HG03354 (cell line): Measurements from ENCODE around the gene TMEM266.

Experiments used
- ATAC-seq: cut with Tn5 transposase; IDR thresholded peaks from one replicate; pipeline ENCODE4 v1.9.1; 2021; ENCODE audit warnings: mild to moderate bottlenecking; ENCODE audit not compliant: unreplicated experiment, poor library complexity, severe bottlenecking

The TMEM266 gene

DNA sequence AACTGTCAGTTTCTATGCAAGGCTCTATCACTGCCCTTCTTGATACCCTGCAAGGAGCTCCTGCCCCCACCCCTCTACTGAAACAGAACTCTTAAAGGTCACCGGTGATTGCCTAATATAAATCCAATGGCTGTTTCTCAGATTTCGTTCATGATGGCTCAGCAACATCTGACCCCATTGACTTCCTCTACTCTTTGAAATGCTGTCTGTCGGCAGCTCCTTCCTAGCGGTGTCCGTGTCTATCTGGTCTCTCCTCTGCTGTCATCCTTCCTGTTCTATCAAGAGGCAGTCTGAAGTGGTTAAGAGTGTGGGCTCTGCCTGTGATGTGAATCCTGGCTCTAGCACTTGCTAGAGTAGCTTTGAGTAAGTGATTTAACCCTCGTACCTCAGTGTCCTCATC lies 5.5 kb downstream of the TMEM266 start:
- ATAC-seq: no peak

DNA sequence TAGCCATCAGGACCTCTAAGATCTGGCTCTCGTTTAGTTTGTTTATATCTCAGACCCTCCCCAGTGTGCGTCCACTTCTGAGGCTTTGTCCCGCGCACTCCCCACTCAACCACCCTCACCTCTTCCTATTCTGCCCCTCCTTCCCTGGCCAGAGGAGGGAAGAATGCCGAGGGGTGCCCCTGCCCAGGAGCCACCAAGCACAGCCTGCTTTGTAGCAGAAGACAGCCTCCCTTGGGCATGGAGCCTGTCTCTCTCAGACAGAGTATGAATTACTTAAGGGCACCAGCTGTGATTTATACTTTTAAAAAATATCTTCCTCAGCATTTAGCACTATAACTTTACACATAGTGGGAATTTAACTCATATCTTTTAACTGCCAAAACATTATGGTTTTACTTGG lies 6.0 kb downstream of the TMEM266 start:
- no peak for ATAC-seq

DNA sequence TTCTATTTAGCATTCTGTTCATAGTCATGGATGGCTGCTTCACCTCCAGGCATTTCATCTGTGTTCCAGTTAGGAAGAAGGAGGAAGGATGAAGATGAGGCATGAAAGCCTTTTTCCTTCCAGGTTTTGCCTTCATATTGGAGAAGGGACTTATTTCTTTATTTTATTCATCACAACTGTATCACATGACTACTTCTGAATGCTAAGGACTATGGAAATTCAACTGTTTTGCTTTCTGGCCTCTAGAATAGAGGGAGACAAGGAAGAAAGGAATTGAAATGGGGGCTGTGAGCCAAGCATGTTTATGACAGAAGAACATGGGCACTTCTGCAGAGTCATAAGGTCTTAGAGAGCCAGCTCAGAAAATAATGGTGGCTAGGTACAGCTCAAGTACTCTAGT lies 10.4 kb downstream of the TMEM266 start:
- no peak for ATAC-seq

DNA sequence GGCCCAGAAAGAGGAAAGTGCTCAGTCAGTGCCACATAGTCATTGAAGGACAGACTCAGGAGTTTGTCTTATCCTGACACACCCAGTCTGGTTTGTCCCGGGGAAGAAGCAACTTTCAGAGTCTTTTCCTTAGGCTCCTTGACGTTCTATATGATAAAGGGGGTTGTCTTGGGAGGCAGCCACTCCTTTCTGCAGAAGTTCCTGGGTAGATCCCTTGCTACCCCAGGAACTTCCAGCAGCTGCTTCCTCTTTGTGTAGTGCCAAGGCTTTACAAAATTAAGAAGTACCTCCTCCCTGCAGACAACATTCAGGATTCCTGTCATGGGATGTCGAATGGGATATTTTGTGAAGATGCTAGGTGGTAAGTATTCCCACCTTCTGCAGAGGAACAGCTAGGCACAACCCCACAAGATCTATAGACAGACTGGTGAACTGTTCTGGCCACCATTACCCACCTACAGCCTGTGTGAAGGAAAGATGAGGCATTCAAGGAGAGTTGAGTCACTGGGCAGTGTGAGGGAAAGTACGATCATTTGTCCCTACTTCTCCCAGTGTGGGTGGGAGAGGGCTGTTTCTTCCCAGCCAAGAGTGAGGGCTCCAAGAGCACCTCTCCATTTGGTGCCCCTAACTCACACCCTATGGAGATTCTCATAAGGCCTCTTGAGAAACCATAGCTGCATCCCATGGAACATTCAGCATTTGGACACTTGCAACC lies 11.3 kb downstream of the TMEM266 start:
- no peak for ATAC-seq

DNA sequence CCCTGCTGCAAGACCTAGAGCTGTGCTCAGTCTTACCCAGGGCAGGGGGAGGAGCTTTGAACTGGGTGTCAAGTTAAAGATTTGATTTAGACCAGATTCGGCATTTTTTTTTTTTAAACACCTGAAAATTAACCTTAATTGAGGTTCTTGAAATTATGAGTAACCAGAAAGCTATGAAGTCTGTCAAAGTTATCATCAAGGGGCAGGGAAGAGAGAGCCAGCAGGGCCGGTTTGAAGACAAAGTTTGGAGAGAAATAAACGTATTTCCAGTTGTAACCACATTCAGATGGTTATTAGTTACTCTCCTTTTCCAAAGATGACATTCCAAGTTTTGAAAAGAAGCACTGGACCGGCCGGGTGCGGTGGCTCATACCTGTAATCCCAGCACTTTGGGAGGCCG lies 12.0 kb downstream of the TMEM266 start:
- ATAC-seq: no peak

DNA sequence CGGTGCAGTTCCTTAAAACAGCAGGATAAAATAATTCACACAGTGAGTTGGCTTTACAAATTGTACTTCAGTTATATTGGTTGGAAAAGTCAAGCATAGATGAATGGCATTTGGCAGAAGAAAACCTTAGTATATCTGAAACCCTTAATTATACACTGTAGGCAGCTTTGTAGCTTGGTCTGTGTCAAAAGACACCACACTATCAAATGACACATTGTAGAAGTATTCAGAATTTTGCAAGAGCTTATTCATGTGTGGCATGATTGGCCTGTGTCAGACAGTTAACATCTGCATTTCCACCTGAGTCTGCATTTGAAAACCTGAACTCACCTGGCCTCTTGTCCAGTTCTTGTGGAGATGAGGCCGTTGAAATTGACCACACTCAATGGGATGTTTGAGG lies 13.8 kb downstream of the TMEM266 start:
- no peak for ATAC-seq

DNA sequence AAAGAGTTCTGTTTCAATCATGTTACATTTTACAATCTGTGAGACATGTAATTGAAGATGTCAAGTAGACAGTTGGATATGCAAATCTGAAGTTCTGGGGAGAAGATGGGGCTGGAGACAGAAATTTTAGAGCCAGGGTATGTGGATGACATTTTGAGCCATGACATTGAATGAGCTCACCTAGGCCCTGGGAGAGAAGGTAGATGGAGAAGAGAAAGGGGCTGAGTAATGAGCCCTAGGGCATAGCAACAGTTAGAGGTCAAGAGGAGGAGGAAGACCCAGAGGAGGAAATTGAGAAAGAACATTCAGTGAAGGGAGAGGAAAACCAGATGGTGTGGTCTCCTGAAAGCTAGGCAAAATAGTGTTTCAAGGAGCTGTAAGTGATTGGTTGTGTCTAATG lies 15.3 kb downstream of the TMEM266 start:
- no peak for ATAC-seq

DNA sequence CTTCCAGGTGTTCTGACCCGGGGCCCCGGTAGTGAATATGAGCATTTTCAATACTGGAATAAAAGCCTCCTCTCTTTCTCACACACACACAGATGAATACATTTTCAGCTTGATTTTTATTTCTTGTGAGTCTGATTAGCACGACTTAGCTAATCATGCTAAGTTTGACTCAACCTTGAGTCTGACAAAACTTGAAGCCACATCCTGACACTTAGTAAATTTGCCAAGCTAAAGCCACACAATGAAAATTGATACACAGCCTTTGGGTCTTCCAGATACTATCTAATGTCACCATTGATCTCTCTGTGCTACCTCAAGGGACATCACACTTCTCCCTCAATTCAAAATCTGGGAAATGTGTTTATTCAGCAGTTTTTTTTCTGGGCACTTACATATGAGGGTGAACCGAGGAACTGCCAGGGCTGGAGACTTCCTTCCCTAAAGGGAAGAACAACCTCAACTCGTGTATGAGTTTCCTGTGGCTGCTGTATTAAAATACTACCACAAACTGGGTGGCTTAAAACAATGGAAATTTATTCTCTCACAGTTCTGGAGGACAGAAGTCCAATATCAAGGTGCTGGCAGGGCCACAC lies 18.6 kb downstream of the TMEM266 start:
- no peak for ATAC-seq

DNA sequence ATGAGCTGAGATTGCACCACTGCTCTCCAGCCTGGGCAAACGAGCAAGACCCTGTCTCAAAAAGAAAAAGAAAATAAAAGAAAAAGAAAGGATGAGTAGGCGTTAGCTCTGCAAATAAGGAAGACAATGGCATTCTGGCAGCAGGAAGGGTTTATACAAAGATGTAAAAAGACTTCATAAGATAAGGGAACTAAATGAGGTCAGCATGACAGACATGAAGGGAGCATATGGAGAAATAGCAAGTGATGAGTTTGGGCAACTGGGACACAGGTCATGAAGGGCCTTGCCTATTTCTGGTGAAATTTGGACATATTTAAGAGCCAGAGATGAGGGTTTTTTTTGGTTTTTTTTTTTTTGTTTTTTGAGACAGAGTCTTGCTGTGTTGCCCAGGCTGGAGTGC lies 24.5 kb downstream of the TMEM266 start:
- no peak for ATAC-seq

DNA sequence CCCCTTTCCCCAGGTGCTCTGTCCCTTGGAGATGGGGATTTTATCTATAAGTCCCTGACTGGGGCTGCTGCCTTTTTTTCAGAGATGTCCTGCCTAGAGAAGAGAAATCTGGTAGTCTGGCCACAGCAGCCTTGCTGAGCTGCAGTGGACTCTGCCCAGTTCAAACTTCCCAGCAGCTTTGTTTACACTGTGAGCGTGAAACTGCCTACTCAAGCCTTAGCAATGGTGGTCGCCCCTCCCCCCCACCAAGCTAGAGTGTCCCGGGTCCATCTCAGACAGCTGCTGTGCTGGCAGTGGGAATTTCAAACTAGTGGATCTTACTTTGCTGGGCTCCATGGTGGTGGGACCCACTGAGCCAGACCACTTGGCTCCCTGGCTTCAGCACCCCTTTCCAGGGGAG lies 38.9 kb downstream of the TMEM266 start:
- no peak for ATAC-seq

DNA sequence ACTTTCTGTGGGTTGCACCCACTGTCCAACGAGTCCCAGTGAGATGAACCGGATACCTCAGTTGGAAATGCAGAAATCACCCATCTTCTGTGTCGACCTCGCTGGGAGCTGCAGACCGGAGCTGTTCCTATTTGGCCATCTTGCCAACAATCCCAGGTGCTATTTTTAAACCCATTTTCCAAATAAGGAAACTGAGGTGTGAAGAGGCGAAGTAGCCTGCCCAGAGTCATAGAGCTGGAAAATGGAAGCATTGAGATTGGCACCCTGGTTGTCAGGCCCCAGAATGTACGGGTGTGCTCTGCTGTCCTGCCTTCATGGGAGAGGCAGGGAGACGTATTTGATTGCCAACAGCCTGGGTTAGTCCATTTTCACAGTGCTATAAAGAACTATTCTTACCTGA lies 39.6 kb downstream of the TMEM266 start:
- ATAC-seq: no peak

DNA sequence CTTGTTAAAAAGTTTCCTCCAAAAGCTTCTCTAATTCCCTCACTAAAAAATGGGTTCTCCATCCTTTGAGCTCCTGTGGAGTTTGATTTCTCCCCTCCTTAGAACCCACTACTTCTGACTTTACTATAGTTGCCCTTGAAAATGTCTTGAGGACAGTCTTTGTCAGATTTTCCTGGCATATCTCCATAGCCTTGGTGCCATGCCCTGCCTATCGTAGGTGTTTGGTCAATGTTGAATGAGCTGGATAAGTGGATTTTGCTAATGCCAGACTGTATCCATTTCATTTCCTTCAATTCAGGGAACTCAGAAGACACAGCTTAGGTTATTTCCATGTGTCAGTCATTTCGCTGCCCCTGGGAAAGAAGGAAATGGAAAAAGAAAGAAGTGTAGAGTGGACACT lies 40.6 kb downstream of the TMEM266 start:
- ATAC-seq: no peak

DNA sequence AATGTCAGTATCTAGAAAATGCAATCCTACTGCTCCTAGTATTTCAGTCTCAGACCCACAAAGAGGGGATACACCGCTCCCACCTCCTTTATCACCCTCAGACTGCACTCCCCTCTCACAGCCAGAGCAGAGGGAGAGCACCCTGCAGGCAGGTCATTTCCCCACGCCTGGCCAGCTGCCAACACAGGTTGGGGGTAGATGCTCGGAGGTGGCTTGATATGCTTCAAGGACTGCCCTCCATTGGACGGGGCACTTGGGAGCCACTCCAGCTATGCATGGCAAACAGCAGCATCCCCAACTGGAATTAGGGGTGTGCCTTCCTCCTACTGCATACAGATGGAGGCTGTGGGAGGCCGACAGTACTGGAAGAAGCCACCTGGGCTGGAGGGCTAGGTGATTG lies 41.9 kb downstream of the TMEM266 start:
- ATAC-seq: no peak

DNA sequence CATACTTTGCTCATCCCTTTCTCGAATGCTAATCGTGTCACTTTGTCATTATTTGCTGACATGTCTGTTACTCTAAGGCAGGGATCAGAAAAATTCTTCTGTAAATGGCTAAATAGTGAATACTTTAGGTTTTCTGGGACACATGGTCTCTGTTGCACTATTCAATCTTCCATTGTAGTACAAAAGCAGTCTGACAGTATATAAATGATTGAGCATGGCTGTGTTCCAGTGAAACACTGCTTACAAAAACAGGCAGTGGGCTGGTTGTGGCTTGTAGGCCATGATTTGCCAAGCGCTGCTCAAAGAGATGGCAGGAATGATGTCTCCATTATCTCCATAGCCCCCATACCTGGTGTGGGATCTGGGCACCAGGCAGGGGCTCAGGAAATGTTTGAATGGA lies 45.6 kb downstream of the TMEM266 start:
- no peak for ATAC-seq

DNA sequence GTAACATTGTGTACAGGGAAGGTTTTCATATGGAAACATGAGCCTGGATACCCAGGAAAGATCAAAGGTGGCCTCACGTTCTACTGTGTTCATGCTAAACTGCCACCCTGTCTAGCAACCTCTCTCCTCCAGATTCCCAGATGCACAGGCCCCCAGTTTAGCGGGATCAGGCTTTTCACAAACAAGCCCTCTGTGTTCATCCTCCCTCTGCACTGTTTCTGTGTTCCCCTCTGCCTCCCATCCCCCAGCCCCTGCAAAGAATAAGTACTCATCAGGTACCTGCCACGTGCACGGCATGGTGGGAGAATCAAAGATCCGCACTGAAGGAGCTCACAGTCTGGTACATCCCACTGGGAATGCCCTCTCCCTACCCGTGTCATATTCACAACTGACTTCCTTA lies 46.1 kb downstream of the TMEM266 start:
- ATAC-seq: no peak

DNA sequence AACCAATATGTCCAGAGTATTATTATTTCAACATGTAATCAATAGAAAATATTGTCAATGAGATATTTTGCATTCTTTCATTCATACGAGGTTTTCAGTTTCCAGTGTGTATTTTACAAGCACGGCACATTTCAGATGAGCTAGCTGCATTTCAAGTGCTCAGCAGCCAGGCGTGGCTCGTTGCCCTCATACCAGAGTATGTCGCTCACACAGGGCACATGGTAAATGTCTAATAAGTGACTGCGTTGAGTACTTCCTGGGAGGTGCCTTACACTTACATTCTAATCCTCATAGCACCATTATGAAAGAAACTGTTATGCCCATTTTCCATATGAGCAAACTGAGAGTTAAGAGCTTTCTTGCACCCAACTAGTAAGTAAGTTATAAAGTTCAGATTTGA lies 47.4 kb downstream of the TMEM266 start:
- ATAC-seq: no peak

DNA sequence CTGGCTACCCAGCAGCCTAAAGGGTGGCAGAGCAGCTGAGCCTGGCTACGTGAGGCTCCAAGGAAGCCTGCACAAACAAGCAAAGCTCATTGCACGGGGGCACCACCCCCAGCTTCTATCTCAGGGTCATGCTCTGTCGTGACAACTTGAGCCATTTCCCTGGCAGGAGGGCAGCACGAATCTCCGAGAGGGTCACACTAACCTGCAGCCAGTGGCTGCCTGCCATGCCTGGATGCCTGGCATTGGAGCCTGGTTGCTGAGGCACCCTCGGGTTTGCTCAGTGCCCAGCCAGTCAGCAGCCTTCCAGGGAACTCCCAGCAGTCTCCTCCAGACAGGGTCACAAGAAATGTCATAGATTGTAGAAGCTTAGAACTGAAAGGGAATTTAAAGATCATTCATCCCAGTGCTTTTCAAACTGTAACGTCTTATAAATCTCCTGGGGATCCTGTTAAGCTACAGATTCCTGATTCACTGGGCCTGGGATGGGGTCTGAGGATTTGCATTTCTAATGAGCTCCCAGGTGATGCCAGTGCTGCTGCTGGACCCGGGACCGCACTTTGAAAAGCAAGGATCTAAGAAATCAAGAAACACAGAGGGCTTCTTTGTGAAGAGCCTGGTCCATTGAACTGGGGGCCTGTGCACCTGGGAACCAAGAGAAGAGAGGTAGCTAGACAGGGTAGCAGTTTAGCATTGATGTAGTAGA lies 48.4 kb downstream of the TMEM266 start:
- ATAC-seq: no peak

DNA sequence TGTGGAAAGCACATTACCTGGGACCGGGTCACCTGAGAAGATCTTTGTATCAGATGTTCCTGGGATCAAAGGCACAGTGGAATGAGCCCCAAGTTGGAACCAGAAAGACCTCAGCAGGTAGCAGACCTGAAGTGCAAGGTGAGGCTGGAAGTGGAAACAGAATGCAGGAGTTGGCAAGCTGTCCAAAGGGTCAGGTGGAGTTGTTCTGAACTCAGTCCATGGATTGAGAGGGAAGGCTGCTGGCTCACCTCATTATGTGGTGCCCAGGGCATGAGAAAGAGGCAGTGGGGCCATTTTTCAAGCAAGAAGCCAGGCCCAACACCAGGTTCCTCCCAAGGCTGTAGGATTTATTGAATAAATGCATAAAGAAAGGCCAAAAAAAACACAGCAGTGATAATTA lies 49.3 kb downstream of the TMEM266 start:
- no peak for ATAC-seq

DNA sequence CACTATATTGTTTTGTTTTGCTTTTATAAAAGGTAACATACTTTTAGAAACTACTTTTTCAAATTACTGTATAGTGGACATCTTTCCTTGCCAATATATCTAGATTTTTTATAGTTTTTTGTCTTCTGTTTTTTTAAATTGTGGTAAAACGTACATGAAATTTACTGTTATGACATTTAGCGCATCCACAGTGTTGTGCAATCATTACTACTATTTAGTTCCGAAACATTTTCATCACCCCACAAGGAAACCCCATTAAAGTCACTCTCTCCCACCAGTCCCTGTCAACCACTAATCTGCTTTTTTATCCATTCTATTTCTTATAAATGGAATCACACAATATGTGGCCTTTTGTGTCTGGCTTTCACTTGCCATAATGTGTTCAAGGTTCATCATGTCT lies 54.8 kb downstream of the TMEM266 start:
- ATAC-seq: no peak

DNA sequence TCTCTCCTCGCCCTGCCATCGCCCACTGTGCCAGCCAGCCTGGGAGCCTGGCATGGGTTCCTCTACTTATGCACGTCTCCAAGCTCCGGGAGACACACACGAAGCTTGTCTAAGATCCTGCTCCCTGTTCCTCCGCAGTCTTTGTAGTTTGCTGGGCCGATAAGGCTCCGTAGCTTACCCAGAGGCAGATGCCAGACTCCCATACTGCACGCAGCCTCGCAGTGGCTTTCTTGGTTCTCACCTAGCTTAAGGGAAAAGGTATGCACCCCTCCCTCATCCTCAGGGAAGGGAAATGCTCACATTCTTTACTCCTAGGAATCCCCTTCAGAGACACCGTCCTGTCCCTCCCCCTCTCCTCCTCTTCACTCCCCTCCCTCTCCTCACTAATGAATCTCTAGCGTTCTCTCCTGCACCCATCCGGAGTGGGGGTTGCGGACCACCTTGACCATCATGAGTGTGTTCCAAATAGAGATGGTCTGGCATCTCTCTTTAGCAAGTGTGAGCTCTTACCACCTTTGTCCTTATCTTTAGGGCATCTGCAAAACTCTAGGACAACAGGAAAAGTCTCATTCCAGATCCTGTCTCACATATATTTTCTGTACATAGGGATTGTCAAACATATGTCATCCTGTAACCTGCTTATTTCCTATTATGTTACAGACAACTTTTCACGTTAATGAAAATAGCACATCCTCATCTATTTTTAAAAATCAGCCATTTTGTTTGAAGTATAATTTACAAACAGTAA lies 56.5 kb downstream of the TMEM266 start:
- ATAC-seq: no peak

DNA sequence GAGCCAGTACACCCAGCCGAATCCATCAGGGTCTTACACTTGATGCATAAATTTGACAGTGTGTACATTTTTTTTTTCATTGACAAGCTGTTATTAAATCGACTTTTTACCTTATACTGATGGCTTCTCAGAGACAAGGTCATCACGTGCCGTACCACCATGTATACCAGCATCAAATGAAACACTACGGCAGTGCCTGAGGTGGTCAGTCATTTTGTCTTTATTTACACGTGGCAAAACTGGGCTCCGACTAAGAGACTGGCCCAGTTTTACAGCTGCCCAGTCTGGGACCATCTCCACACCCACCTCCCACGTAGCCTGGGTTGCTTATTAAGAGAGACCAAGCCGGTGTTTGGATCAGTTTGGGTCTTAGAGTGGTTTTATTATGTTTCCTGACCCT lies 57.4 kb downstream of the TMEM266 start:
- no peak for ATAC-seq
